Measurements from ENCODE around the gene FAM180A.

The FAM180A gene

GRCh38 chr7:135728136-135728669 lies 20.4 kb downstream of the FAM180A start, which contains the start of gene SLC13A4:
Gene SLC13A4, minus strand, starts transcription at chr7:135728186. Its CDS starts 690 bp downstream, at chr7:135727496.
- H3K18ac ChIP-seq (ENCODE audit: low read length), result no peak within 1 kb of the TSS
- no peaks in the 10 kb centered on the region for H3K79me2 ChIP-seq (ENCODE audit: control insufficient read depth, insufficient read depth, low read length)
- H3K27me3 ChIP-seq (ENCODE audit: insufficient read depth, low read length, poor library complexity), result no peaks in the 10 kb centered on the region
- H2AK5ac ChIP-seq (ENCODE audit: low read length), result no peak within 1 kb of the TSS
- H3K4me1 ChIP-seq (ENCODE audit: control insufficient read depth, low read depth, low read length), result peaks cover 5% of the 10 kb centered on the region
- H3K56ac ChIP-seq (ENCODE audit: low read length), result peak within 1 kb of the TSS; percentile 73
- H3K4me3 ChIP-seq (ENCODE audit: low read length), result no peak within 1 kb of the TSS
- H3K4ac ChIP-seq (ENCODE audit: low read depth, low read length), result no peak within 1 kb of the TSS
- no peak within 1 kb of the TSS for H4K5ac ChIP-seq (ENCODE audit: low read length)
- peak within 1 kb of the TSS; percentile 42 for H3K4me2 ChIP-seq (ENCODE audit: low read length)
- no peak within 1 kb of the TSS for H4K8ac ChIP-seq (ENCODE audit: low read depth, low read length)
- no peak within 1 kb of the TSS for H3K27ac ChIP-seq (ENCODE audit: low read depth, low read length)
- H2BK5ac ChIP-seq (ENCODE audit: low read length), result no peak within 1 kb of the TSS
- H3K23ac ChIP-seq (ENCODE audit: low read length), result no peak within 1 kb of the TSS
- WGBS (ENCODE audit: extremely low coverage, insufficient coverage, low lambda C conversion rate), result no CpG with 5 or more reads among the region's 11 CpGs
- H2BK120ac ChIP-seq (ENCODE audit: low read depth, low read length), result no peak within 1 kb of the TSS
- no peak within 1 kb of the TSS for H2BK15ac ChIP-seq (replicated peaks; ENCODE audit: low read depth)
- peak within 1 kb of the TSS; percentile 58 for H3K9ac ChIP-seq (ENCODE audit: low read length)
- no peaks in the 10 kb centered on the region for H3K36me3 ChIP-seq (ENCODE audit: control insufficient read depth, insufficient read depth, low read length)
- DNase-seq, result peak; percentile 88
- H3K79me1 ChIP-seq (ENCODE audit: low read length), result no peaks in the 10 kb centered on the region

GRCh38 chr7:135726911-135727673 lies 21.5 kb downstream of the FAM180A start:
- Histone ChIP-seq H3K9ac (ENCODE audit: low read length) (no peak overlapping the region), H4K8ac (ENCODE audit: low read depth, low read length) (no peak overlapping the region), H3K4me2 (ENCODE audit: low read length) (no peak overlapping the region), H3K79me2 (ENCODE audit: control insufficient read depth, insufficient read depth, low read length) (no peaks in the 10 kb centered on the region), H3K36me3 (ENCODE audit: control insufficient read depth, insufficient read depth, low read length) (no peaks in the 10 kb centered on the region), H3K4me1 (ENCODE audit: control insufficient read depth, low read depth, low read length) (peaks cover 5% of the 10 kb centered on the region), H2BK15ac (replicated peaks; ENCODE audit: low read depth) (no peak overlapping the region), H3K56ac (ENCODE audit: low read length) (no peak overlapping the region), H2BK5ac (ENCODE audit: low read length) (no peak overlapping the region), H3K23ac (ENCODE audit: low read length) (no peak overlapping the region), H3K27me3 (ENCODE audit: insufficient read depth, low read length, poor library complexity) (no peaks in the 10 kb centered on the region), H3K4me3 (ENCODE audit: low read length) (no peak overlapping the region), H3K4ac (ENCODE audit: low read depth, low read length) (no peak overlapping the region), H3K18ac (ENCODE audit: low read length) (no peak overlapping the region), H2BK120ac (ENCODE audit: low read depth, low read length) (no peak overlapping the region), H2AK5ac (ENCODE audit: low read length) (no peak overlapping the region), H4K5ac (ENCODE audit: low read length) (no peak overlapping the region), H3K27ac (ENCODE audit: low read depth, low read length) (no peak overlapping the region), H3K79me1 (ENCODE audit: low read length) (no peaks in the 10 kb centered on the region)
- WGBS (ENCODE audit: extremely low coverage, insufficient coverage, low lambda C conversion rate), result no CpG with 5 or more reads among the region's 30 CpGs
- no peak for DNase-seq

GRCh38 chr7:135726276-135726788 lies 22.3 kb downstream of the FAM180A start:
- Histone ChIP-seq H4K5ac (ENCODE audit: low read length) (no peak overlapping the region), H3K36me3 (ENCODE audit: control insufficient read depth, insufficient read depth, low read length) (no peaks in the 10 kb centered on the region), H3K9ac (ENCODE audit: low read length) (no peak overlapping the region), H2AK5ac (ENCODE audit: low read length) (no peak overlapping the region), H3K79me2 (ENCODE audit: control insufficient read depth, insufficient read depth, low read length) (no peaks in the 10 kb centered on the region), H3K4me2 (ENCODE audit: low read length) (no peak overlapping the region), H3K4me3 (ENCODE audit: low read length) (no peak overlapping the region), H3K79me1 (ENCODE audit: low read length) (no peaks in the 10 kb centered on the region), H3K4ac (ENCODE audit: low read depth, low read length) (no peak overlapping the region), H3K23ac (ENCODE audit: low read length) (no peak overlapping the region), H2BK5ac (ENCODE audit: low read length) (no peak overlapping the region), H3K27me3 (ENCODE audit: insufficient read depth, low read length, poor library complexity) (no peaks in the 10 kb centered on the region), H3K18ac (ENCODE audit: low read length) (no peak overlapping the region), H3K56ac (ENCODE audit: low read length) (no peak overlapping the region), H3K27ac (ENCODE audit: low read depth, low read length) (no peak overlapping the region), H4K8ac (ENCODE audit: low read depth, low read length) (no peak overlapping the region), H3K4me1 (ENCODE audit: control insufficient read depth, low read depth, low read length) (peaks cover 5% of the 10 kb centered on the region), H2BK15ac (replicated peaks; ENCODE audit: low read depth) (no peak overlapping the region), H2BK120ac (ENCODE audit: low read depth, low read length) (no peak overlapping the region)
- no CpG with 5 or more reads among the region's 5 CpGs for WGBS (ENCODE audit: extremely low coverage, insufficient coverage, low lambda C conversion rate)
- no peak for DNase-seq

GRCh38 chr7:135723411-135723810 lies 25.2 kb downstream of the FAM180A start:
- Histone ChIP-seq H2AK5ac (ENCODE audit: low read length) (no peak overlapping the region), H3K27ac (ENCODE audit: low read depth, low read length) (no peak overlapping the region), H3K4me3 (ENCODE audit: low read length) (no peak overlapping the region), H2BK5ac (ENCODE audit: low read length) (no peak overlapping the region), H3K56ac (ENCODE audit: low read length) (no peak overlapping the region), H4K8ac (ENCODE audit: low read depth, low read length) (no peak overlapping the region), H3K27me3 (ENCODE audit: insufficient read depth, low read length, poor library complexity) (no peaks in the 10 kb centered on the region), H3K4me2 (ENCODE audit: low read length) (no peak overlapping the region), H2BK15ac (replicated peaks; ENCODE audit: low read depth) (no peak overlapping the region), H3K79me2 (ENCODE audit: control insufficient read depth, insufficient read depth, low read length) (no peaks in the 10 kb centered on the region), H3K18ac (ENCODE audit: low read length) (no peak overlapping the region), H3K36me3 (ENCODE audit: control insufficient read depth, insufficient read depth, low read length) (no peaks in the 10 kb centered on the region), H3K23ac (ENCODE audit: low read length) (no peak overlapping the region), H4K5ac (ENCODE audit: low read length) (no peak overlapping the region), H3K9ac (ENCODE audit: low read length) (no peak overlapping the region), H3K4ac (ENCODE audit: low read depth, low read length) (no peak overlapping the region), H2BK120ac (ENCODE audit: low read depth, low read length) (no peak overlapping the region), H3K4me1 (ENCODE audit: control insufficient read depth, low read depth, low read length) (peaks cover 4% of the 10 kb centered on the region), H3K79me1 (ENCODE audit: low read length) (no peaks in the 10 kb centered on the region)
- no peak for DNase-seq
- no CpG with 5 or more reads among the region's 7 CpGs for WGBS (ENCODE audit: extremely low coverage, insufficient coverage, low lambda C conversion rate)

GRCh38 chr7:135721198-135721820 lies 27.3 kb downstream of the FAM180A start:
- Histone ChIP-seq H3K4me3 (ENCODE audit: low read length) (no peak overlapping the region), H3K56ac (ENCODE audit: low read length) (no peak overlapping the region), H2AK5ac (ENCODE audit: low read length) (no peak overlapping the region), H3K18ac (ENCODE audit: low read length) (no peak overlapping the region), H2BK15ac (replicated peaks; ENCODE audit: low read depth) (no peak overlapping the region), H3K4me1 (ENCODE audit: control insufficient read depth, low read depth, low read length) (peaks cover 2% of the 10 kb centered on the region), H3K27me3 (ENCODE audit: insufficient read depth, low read length, poor library complexity) (no peaks in the 10 kb centered on the region), H3K4ac (ENCODE audit: low read depth, low read length) (no peak overlapping the region), H3K23ac (ENCODE audit: low read length) (no peak overlapping the region), H3K9ac (ENCODE audit: low read length) (no peak overlapping the region), H3K4me2 (ENCODE audit: low read length) (no peak overlapping the region), H3K36me3 (ENCODE audit: control insufficient read depth, insufficient read depth, low read length) (no peaks in the 10 kb centered on the region), H4K8ac (ENCODE audit: low read depth, low read length) (no peak overlapping the region), H2BK120ac (ENCODE audit: low read depth, low read length) (no peak overlapping the region), H3K27ac (ENCODE audit: low read depth, low read length) (no peak overlapping the region), H2BK5ac (ENCODE audit: low read length) (no peak overlapping the region), H3K79me2 (ENCODE audit: control insufficient read depth, insufficient read depth, low read length) (no peaks in the 10 kb centered on the region), H4K5ac (ENCODE audit: low read length) (no peak overlapping the region), H3K79me1 (ENCODE audit: low read length) (no peaks in the 10 kb centered on the region)
- no CpG with 5 or more reads among the region's 21 CpGs for WGBS (ENCODE audit: extremely low coverage, insufficient coverage, low lambda C conversion rate)
- no peak for DNase-seq
